HG03575 (cell line): Measurements from ENCODE around the gene OASL.
"Not testable (repeated sequence)": the region's sequence is repeated elsewhere in the genome, so short reads cannot be mapped to it uniquely, and the experiment has no call there.

Experiments used
- ATAC-seq: cut with Tn5 transposase; IDR thresholded peaks from one replicate; pipeline ENCODE4 v1.9.1; 2021; ENCODE audit not compliant: unreplicated experiment, insufficient number of reproducible peaks, low FRiP score; ENCODE audit errors: extremely low read depth

OASL gene

DNA sequence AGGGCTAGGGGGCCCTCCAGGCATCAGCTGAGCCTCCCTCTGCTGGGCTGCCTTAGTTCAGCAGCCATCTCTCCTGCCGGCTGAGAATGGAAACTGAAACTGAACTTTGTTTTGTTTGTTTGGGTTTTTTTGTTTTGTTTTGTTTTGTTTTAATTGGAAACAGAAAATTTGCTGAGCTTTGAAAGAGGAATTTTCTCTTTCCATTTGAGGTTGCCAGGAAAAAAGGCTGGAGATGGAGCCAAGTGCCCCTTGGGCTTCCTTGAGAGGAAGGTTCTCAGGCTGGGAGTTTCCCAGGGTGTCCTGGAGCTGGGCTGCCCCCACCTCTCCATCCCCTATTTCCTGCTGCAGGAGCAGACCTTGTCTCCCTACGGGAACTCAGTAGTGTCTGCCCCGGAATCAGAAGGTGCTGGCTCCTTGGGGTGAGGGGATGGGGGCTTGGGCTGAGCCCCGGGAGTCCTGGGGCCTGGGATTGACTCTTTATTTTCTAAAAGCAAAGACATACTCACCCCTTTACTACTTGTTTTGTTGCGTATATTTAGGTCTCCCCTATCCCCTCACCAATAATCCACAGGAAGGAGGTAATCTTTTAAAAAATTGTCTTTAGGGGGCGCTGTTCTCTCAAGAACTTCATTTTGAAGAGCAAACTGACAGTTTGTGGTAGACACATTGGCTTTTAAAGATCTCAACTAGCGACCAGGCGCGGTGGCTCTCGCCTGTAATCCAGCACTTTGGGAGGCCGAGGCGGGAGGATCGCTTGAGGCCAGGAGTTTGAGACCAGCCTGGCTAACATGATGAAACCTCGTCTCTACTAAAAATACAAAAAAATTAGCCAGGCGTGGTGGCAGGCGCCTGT lies 21.3 kb upstream of the OASL start:
- ATAC-seq = no peak

DNA sequence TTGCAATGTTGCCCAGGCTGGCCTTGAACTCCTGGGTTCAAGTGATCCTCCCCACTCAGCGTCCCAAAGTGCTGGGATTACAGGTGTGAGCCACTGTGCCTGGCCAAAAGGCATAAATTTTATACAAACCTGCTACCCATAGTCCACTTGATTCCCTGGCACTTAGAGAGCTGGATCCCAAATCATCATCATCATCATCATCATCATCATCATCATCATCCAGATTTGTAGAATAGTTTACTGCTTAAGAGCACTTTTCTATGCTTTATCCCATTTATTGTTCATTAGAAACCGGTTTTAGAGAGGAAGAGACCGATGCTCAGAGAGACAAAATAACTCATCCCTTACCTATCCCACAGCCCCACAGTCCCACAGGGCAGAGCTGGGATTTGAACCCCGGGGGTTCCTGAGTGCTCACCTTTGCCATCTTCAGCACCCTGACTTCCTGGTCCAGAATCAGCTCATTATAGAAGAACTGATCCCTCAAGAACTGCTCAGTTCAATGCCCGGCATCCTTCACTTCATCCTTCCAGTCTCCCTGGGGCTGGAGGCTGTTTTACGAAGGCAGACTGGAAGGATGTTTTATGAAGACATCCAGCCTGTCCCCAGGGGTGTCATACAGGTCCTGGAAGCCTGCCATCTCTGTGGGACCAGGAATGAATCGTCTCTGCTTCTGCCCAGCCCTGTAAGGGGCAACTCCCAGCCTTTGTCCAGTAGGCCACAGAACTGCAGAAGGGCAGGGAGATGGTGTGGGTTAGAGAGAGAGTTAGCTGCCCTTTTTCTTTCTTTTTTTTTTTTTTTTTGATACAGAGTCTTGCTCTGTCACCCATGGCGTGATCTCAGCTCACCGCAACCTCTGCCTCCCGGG lies 20.2 kb upstream of the OASL start:
- no peak for ATAC-seq

DNA sequence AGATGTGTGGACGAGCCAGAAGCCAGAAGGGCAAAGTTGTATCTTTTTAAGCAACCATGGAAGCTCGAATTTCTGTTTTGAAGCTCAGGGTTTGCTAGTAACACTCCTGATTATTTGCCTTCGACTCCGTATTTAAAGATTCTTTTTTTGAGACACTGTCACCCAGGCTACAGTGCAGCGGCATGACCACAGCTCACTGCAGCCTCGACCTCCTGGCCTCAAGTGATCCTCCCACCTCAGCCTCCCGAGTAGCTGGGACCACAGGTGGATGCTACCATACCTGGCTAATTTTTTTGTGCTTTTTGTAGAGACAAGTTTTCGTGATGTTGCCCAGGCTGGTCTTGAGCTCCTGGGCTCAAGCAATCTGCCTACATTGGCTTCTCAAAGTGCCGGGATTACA lies 18.7 kb upstream of the OASL start:
- no peak for ATAC-seq

DNA sequence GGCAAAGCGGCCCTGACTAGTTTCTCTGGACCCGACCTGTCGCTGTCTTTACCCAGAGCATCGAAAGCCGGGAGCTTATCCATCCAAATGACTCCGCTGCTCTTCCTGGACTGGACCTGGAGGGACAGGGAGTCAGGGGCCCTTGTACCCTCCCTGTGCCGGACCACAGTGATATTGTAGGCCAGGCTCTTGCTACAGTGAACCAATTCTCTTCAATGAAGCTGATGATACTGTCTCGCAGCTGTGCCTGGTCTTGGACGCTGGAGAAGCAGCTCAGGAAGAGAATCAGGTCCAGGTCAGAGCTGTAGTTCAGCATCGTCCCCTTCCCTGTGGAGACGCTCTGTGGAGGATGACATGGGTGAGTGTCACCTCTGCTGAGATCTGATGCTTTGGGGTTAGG lies 14.7 kb upstream of the OASL start:
- no peak for ATAC-seq

DNA sequence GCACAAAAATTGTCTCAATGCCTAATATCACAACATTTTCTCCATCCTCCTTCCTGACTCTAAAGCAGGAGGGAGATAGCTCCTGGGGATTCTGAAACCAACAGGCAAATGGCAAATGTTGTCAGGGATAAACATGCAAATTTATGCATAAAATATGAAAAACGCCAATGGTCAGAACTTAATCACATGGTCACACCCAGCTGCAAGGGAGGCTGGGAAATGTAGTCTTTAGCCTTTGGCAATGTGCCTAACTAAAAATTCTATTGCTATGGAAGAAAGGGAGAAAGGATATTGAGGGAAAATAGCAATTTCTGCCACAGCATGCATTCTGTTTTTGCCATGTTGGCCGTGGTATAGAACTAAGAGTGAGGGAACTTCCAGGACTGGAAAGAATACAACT lies 11.7 kb upstream of the OASL start:
- ATAC-seq = no peak

DNA sequence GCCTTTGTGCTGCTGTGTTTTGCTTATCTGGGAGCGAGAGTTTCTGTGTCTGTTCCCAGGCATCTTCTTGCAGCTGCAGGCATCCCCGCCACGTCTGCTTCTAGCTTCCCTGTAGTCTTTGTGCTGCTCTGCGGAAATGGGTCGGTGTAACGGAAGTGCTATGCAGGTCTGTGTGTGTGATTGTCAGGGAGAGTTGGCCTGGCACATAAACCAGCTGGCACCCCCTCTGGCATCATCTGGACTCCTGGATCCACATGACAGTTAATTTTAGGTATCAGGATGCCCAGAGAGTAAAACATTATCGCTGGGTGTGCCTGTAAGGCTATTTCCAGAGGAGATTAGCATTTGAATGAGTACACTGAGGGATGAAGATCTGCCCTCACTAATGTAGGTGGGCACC lies 9.4 kb upstream of the OASL start:
- ATAC-seq = no peak

DNA sequence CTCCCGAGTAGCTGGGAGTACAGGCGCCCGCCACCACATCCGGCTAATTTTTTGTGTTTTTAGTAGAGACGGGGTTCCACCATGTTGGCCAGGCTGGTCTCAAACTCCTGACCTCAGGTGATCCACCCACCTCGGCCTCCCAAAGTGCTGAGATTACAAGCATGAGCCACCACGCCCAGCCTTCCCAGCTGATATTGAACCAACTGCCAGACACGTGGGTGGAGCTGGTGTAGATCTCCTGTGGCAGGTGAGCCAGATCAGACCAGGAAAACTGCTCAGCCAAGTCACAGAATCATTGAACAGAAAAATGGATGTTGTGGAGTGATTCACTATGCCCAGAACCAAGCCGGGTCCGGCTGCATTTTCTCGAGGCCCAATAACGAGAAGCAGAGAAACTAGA lies 8.4 kb upstream of the OASL start:
- ATAC-seq = not testable (repeated sequence)

DNA sequence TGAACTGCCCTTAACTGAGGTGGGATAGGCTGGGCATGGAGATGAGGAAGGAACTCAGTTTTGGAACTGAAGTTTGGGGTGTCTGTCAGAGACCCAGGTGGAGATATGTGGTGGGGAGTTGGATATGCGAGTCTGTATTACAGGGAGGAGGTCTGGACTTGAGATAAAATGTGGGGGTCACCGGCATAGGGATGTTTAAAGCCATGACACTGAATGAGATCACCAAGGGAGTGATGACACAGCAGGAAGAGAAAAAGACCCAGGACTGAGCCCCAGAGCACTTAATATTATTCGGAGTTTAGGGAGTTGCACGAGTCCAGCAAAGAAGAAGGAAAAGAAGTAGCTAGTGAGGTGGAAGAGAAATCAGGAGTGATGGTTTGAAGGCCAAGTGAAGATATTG lies 4.0 kb upstream of the OASL start:
- no peak for ATAC-seq

DNA sequence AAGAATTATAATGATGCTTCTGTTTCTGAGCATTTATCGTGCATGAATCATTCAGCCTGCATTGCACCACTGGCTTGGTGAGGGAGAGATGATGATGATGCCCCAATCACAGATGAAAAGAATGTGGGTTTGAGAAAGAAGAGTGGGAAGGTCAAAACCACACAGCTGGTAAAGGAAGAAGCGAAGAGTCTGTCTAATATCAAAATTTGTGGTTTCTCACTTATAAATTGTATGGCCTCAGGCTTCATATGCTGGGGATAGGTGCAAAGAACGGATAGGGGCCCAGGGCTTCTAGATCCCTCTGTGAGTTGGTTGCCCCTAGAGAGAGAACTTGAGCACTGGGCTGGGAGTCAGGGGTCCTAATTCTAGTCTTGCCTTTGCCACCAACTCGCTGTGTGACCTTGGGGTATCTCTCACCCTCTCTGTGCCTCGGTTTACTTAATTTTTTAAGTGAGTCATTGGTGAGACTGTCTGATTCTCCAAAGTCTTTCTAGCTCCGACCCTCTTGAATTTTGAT lies 2.2 kb downstream of the OASL start:
- ATAC-seq = no peak

DNA sequence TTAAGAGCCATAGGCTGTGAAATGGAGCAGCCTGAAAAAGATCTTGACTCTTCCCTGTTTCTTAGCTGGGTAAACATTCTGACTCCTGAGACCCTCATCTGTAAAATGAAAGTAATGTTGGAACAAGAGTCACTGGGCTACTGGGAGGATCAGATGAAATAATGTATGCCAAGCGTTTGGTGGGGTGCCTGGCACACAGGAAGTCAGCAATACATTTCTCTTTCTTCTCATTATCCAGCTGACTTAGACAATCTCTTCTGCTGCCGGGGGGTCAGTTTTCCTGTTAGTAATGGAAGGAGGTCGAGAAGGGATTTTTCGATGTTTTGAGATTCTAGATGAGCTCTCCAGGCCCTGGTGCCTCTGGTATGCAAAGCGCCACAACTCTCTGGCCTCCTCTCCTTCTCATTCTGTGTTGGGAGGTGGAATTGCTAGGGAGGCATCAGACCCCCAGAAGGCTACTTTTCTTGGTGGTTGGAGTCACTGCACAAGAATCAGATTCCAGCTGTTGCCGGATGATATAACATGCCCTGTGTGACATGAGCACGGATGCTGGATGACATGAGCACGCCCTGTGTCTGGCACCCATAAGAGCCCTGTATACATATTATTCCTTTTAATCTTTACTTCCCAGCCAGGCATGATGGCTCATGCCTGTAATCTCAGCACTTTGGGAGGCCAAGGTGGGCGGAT lies 4.3 kb downstream of the OASL start:
- ATAC-seq = no peak

DNA sequence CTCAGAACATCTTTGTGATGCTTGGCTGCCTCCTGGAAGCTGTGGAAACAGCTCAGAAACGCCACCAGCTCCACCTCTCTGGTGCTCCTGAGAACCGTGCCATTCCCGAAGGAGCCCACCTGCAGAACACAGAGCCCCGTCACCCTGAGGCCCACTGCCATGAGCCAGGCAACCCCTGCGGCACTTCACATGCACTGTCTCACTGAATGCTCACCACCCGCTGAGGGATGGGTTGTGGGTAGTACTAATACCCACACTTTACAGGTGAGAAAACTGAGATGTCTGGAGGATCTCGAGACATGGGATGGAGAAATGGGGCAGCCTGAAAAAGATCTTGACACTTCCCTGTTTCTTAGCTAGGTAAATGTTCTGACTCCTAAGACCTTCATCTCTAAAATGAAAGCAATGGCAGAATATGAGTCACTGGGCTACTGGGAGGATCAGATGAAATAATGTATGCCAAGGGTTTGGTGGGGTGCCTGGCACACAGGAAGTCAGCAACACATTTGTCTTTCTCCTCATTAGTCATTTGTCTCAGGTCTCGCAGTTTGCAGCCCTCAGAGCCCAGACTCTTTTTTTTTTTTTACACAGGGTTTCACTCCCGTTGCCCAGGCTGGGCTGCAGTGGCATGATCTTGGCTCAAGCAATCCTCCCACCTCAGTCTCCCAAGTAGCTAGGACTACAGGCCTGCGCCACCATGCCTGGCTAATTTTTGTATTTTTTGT lies 5.3 kb downstream of the OASL start:
- no peak for ATAC-seq

DNA sequence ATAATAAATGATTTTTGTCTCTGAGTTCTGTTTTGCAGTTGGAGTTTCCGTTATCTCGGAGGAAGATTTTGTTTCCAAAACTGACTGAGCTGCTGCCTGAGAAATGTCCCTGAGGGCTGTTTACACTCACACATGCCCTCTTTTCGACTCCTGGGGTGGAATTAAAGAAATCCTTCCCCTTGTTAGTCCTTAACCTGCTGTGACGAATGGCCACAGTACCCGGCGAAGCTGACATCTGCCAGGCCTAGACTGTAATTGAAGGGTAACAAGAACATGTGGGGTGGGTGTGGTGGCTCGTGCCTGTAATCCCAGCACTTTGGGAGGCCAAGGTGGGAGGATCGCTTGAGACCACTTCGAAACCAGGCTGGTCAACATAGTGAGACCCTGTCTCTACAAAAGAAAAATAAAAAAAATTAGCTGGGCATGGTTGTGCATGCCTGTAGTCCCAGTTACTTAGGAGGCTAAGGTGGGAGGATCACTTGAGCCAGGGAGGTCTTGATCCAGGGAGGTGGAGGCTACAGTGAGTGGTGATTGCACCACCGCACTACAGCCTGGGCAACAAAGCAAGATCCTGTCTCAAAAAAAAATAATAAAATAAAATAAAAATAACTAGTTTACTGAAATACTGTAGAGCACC lies 8.4 kb downstream of the OASL start:
- ATAC-seq = no peak

DNA sequence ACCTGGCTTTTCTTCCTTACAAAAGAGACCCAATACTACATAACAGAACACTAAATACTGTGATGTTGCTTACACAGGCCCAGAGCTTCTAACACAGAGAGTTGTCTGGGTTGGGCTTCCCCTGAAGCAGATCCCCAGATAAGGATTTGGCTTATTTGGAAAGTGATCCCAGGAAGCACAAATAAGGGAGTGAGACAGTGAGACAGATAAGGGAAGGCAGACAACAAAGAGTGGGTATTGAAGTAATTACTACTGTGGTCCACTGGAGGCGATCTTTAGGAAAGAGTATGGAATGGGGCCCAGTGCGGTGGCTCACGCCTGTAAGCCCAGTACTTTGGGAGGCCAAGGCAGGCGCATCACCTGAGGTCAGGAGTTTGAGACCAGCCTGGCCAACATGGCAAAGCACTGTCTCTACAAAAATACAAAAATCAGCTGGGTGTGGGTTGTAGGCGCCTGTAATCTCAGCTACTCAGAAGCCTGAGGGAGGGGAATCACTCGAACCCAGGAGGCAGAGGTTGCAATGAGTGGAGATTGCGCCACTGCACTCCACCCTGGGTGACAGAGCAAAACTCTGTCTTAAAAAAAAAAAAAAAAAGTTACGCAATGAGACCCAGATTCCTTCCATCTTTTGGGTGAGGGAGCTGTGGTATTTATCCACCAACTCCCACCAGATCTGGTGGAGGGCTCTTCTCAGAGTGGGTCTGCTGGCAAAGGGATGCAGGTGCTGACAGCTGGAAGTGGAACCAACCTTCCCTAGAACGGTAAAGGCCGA lies 12.6 kb downstream of the OASL start:
- no peak for ATAC-seq

DNA sequence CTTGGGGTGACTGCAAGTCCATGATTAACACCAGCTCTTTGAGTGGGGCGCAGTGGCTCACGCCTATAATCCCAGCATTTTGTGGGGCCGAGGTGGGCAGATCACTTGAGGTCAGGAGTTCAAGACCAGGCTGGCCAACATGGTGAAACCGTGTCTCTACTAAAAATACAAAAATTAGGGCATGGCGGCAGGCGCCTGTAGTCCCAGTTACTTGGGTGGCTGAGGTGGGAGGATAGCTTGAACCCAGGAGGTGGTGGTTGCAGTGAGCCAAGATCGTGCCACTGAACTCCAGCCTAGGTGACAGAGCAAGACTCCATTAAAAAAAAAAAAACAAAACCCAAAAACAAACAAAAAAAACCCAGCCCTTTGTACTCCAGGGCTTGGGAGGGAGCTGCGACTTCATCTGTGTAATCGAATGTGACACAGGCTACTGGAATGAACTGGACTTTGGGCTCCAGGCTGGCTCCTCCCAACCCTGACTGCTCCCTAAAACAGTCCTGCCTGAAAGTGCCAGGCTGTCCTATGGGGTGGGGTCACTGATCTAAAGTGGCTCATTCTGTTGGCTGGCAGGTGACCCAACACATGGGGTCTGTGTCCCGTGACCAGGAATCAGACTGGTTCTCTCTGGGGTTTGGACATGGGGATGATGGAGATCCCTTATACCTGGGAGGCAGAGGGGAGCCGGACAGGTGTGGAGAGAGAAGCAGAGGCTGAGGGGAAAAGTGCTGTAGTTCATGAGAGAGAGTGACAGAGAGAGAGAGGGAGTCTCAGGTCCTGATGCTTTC lies 13.4 kb downstream of the OASL start:
- ATAC-seq = no peak

DNA sequence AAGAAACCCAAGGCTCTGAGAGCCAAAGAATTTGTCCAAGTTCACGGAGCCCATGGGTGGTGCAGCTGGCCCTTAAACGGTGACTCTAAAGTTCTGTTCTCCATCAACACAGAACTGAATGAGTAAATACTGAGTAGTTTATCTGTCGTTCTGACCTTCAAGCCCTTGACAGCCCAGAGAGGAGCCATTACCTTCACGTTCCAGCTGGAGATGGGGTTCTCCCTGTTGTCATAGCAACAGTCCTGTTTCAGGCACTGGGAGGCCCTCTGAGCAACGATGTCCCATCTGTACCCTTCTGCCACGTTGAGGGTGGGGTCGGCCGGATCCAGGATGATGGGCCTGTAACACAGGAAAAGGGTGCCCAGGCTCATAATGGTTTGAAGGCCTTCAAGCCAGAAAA lies 15.2 kb downstream of the OASL start:
- ATAC-seq = no peak

DNA sequence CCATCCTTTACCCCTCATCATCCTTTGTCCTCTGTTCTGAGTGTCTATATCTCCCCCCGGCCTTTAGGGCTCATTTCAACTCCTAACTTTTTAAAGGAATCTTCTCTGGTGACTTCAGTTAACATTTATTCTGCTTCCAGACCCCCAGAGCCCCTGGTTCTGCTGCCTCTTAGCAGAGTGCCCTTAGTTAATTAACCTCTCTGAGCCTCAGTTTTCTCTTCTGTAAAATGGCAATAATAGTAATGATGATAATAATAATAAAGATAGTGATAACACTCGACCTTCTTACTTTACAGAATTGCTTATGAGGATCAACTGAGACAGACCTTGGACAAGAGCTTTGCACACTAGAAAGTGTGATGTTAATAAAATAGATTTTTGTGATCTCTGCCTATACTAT lies 16.3 kb downstream of the OASL start:
- ATAC-seq = no peak

DNA sequence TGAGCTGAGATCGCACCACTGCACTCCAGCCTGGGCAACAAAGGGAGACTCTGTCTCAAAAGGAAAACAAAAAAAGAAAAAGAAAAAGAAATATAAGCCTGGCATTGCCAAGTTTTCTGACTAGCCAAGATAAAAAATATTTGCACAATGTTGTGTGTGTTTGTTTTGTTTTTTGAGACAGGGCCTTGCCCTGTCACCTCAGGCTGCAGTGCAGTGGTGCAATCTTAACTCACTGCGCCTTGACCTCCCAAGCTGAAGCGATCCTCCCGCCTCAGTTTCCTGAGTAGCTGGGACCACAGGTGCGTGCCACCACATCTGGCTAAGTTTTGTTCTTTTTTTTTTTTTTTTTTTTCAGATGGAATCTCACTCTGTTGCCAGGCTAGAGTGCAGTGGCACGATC lies 17.3 kb downstream of the OASL start:
- ATAC-seq = no peak
